ENCODE measurements around the gene TXNL4B.
"Not testable (repeated sequence)": the region's sequence is repeated elsewhere in the genome, so short reads cannot be mapped to it uniquely, and the experiment has no call there.

TXNL4B gene

GRCh38 chr16:72111657-72112451, 18.4 kb upstream of the TXNL4B start:
- no peak for DNase-seq

- no peak for DNase-seq
Measured at GRCh38 chr16:72110662-72111615, 17.5 kb upstream of the TXNL4B start.

GRCh38 chr16:72109966-72110530, 16.6 kb upstream of the TXNL4B start:
- DNase-seq = no peak

GRCh38 chr16:72109300-72109699, 15.9 kb upstream of the TXNL4B start:
- no peak for DNase-seq

- DNase-seq = no peak
Measured at GRCh38 chr16:72108353-72109102, 15.1 kb upstream of the TXNL4B start.

- no peak for DNase-seq
Measured at GRCh38 chr16:72107371-72107770, 14.0 kb upstream of the TXNL4B start.

DNA sequence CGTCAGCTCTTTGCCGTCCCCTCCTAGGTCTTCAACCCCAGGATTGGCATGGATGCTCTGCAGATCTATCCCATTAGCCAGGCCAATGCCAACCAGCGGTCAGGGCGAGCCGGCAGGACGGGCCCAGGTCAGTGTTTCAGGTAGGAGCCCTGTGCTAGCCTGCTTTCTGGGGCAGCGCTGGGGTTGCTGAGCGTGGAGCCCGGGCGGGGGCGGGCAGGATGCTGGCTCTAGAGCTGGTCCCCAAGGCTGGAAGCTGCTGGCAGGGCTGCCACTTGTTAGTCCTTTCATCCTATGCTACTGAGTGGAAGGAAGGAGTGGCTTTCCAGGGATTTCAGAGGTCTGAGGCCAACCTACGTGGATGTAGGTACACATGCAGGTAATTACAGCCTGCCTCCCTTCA, 12.6 kb upstream of the TXNL4B start:
- DNase-seq = no peak

- DNase-seq = no peak
Measured at GRCh38 chr16:72104905-72105304, 11.5 kb upstream of the TXNL4B start.

DNA sequence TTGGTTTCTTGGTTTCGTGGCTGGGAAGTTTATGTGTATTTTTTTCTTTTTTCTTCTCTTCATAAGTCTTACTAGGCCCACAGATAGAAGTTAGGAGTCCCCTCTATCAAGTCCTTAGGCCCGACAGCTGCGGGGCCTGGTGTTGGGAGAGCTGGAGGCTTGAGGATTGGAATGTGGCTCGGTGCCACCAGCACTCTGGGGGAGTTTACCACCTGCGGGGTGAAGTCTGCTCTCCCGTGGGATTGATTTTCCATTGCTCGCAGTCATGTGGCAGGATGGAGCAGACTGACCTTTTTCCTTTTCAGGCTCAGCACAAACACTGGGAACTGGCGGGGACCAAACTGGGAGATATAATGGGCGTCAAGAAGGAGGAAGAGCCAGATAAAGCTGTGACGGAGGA, 7.8 kb upstream of the TXNL4B start:
- no peak for DNase-seq

DNA sequence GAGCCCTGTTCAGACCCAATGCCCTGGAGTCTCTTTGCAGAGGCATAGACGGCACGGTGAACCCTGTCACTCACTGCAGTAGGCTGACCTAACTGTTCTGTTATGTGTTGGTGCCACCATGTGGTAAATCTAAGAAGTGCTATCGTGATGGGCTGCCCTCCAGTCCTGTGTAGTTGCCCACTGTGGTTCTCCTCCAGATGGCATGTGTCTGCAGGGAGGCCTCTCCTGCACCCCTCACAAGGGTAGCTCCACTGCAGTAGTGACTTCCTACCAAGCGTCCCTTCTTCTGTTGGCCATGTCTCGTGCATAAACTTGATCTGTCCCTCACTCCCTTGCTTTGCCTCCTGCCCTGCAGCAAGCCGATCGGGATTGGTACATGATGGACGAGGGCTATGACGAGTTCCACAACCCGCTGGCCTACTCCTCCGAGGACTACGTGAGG, 6.0 kb upstream of the TXNL4B start:
- DNase-seq = no peak

GRCh38 chr16:72098936-72099335, 5.5 kb upstream of the TXNL4B start:
- DNase-seq = no peak

DNA sequence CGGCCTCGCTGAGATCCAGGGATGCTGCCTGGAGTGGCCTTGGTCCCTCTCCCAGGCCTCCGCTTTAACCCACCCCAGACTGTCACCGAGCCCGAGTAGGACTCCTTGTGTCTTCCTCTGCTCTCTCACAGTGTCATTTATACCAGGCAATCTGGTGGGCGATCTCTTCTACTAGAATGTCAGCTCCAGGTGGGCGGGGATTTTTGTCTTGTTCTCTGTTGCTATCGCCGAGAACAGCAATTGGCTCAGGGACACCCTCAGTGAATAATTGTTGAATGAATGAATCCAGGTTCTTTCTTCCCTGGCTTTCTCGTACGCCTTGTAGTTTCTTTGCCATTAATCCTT, 818 bp upstream of the TXNL4B start:
- no peak for DNase-seq

DNA sequence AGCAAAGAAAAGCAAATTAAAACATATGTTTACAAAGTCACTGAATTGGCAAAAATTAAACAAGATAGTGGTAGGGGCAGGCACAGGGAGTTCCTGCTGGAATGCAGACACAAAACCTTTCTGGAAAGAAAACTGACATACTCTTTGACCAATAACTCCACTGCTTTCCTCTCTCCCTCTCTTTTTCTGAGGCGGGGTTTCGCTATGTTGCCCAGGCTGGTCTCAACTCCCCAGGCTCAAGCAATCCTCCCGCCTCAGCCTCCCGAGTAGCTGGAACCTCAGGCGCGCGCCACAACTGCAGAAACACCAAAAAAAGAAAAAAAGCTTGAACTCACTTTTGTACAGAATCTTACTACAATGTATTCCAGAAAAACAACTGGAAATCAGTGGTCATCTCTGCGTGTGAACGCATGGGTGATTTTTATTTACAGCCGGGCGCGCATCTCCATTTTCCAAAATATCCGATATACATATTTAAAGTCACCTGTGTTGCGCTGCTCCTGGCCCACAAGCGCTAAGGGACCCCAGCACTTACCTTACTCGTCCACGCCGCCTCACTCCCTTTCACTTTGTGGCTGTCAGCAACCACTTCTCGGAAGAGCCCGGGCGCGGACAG, 480 bp downstream of the TXNL4B start:
- no peak for DNase-seq

- no peak for DNase-seq
Measured at GRCh38 chr16:72091217-72091616, 2.2 kb downstream of the TXNL4B start.

GRCh38 chr16:72085002-72085401, 8.4 kb downstream of the TXNL4B start:
- no peak for DNase-seq

- DNase-seq = no peak
Measured at GRCh38 chr16:72084445-72084844, 9.0 kb downstream of the TXNL4B start.

- DNase-seq = no peak
Measured at GRCh38 chr16:72083778-72084404, 9.5 kb downstream of the TXNL4B start.

DNA sequence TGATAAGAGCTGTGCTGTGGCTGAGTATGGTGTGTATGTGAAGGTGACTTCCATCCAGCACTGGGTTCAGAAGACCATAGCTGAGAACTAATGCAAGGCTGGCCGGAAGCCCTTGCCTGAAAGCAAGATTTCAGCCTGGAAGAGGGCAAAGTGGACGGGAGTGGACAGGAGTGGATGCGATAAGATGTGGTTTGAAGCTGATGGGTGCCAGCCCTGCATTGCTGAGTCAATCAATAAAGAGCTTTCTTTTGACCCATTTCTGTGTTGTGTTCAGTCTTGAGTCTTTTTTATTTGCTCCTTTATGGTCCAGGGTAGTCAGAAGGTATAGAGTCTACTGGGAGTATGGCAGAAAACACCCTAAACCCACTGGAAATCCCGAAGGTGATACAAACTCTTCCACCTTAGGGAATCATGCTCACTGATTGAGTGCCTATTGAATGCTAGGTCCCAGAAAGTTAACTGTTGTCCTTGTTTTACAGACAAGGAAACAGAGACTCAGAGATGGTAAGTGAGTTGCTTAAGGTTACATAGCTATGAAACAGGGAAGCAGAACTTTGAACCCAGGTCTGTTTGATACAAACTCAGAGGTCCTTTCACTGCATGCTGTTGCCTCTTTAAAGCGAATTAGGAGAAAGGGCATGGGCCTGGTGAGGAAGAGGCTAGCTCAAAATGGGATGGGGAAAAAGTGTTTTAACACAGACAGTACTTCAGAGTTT, 16.3 kb downstream of the TXNL4B start:
- not testable (repeated sequence) for DNase-seq

GRCh38 chr16:72075067-72075466, 18.4 kb downstream of the TXNL4B start:
- DNase-seq = not testable (repeated sequence)

- no peak for DNase-seq
Measured at GRCh38 chr16:72073560-72074230, 19.7 kb downstream of the TXNL4B start.

Measured in GDM1 (cell line).